GM19395 (cell line): ENCODE measurements around the gene MTTP.

Experiments used
- ATAC-seq: cut with Tn5 transposase; IDR thresholded peaks from one replicate; pipeline ENCODE4 v1.9.1; 2021; ENCODE audit warnings: mild to moderate bottlenecking, moderate library complexity; ENCODE audit not compliant: unreplicated experiment

The MTTP gene

DNA sequence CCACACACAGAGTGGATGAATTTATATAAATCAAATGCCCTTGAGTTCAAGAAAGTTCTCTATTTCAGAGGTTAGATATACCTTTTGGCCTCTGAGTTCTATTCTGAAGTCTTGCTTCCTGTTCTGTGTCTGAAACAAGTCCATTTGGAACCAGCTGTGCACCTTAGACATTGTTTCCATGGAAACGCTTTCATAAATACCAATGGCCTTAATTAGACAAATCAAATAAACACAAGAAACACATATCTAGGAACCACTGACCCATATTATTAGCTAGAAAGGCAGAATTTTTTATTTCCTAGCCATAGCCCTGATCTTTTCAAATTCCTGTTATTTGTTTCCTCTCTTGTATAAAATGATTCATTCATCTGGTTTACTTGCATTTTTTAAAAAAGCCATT, 91.4 kb downstream of the MTTP start:
- ATAC-seq, result no peak

- ATAC-seq, result no peak
Observed at GRCh38 chr4:99668472-99668871, 93.8 kb downstream of the MTTP start.

DNA sequence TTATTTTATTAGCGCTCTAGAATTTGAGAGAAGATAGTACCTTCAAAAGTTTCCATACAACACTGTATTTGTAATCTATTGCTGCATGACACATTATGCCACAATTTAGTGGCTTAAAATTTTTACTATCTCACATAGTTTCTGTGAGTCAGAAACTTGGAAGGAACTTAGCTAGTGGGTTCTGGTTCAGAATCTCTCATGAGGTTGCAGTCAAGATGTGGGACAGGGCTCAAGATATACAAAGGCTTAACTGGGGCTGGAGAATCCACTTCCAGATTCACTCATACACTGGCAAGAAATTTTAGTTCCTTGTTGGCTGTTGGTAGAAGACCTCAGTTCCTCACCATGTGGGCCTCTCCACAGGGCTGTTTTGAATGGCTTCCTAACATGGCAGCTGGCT, 94.5 kb downstream of the MTTP start:
- ATAC-seq, result no peak

DNA sequence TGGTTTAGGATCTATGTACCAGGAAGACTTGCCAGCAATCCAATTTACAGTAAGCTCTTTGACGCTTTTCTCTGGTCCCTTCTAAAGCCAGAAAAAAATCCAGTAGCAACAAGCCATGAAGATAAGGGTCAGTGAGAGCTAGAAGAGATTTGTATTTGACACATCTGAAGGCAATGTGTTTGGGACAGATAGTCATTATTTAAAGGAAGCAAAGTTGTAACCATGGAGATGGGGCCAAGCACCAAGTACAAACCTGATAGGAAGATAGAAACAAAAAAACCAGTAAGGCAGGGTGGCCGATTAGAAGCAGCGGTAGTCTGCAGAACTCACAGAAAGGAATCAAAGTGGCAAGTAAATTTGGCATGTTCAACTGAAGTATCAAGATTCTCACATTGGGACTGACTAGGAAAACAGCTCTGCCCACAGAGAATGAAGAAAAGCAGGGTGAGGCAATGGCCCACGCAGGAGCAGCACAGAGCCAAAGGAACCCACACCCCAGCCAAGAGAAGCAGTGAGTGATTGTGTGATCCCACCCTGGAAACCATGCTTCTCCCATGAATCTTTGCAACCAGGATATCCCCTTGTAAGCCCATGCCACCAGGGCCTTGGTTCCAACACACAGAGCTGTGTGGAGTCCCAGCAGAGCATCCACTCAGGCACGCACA, 95.9 kb downstream of the MTTP start:
- ATAC-seq, result no peak
